Endothelial cell of umbilical vein (primary cell): ENCODE measurements around the gene TAOK1.

Experiments
- CTCF ChIP-seq, 2 donors: IDR thresholded peaks; 1 replicate in 1 of 2; 2 replicates in 1 of 2; pipeline ENCODE4 v1.5.1; 2011; ENCODE audit warnings: low read length in 2 of 2, mild to moderate bottlenecking in 2 of 2, moderate library complexity in 2 of 2, control low read depth in 1 of 2, inconsistent platforms in 1 of 2, low read depth in 1 of 2; ENCODE audit not compliant: insufficient read depth in 1 of 2; ENCODE audit errors: extremely low read depth in 1 of 2
- EZH2 ChIP-seq: IDR thresholded peaks from 2 replicates; pipeline ENCODE4 v1.6.1; 2012; ENCODE audit warnings: borderline replicate concordance, low read depth, mild to moderate bottlenecking, moderate library complexity, low read length, inconsistent platforms; ENCODE audit not compliant: severe bottlenecking
- GATA2 ChIP-seq: IDR thresholded peaks from 2 replicates; pipeline ENCODE4 v1.7.0; 2011; ENCODE audit warnings: low read depth, mild to moderate bottlenecking, moderate library complexity, mixed read lengths, low read length; ENCODE audit not compliant: insufficient read length, insufficient read depth
- POLR2A ChIP-seq: IDR thresholded peaks from 2 replicates; pipeline ENCODE4 v1.6.1; 2012; ENCODE audit warnings: low read depth, mild to moderate bottlenecking, control low read depth, low read length
- POLR2AphosphoS5 ChIP-seq: IDR thresholded peaks from 2 replicates; pipeline ENCODE4 v1.6.1; 2012; ENCODE audit warnings: low read depth, mild to moderate bottlenecking, control low read depth, low read length, moderate library complexity; ENCODE audit not compliant: insufficient read depth

DNA sequence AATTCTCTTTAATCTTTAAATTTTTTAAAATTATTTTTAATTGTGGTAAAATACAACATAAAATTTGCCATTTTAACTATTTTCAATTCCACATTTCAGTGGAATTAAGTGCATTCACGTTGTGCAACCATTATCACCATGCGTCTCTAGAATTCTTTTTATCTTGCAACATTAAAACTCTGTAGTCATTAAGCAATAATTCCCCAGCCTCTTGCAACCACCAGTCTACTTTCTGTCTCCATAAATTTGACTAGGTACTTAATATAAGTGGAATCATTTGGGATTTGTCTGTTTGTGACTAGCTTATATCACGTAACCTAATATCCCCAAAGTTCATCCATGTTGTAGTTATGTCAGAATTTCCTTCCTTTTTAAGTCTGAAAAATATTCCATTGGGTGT is 79.1 kb downstream of the TAOK1 start:
- TF ChIP-seq POLR2A (no peak), CTCF (IDR thresholded peaks at IDR 0.05; ENCODE audit: extremely low read depth in 1 of 2, insufficient read depth in 1 of 2, low read depth in 1 of 2, low read length in 2 of 2) (no peak), EZH2 (no peak), POLR2AphosphoS5 (no peak), GATA2 (no peak)
